Activated CD8-positive, alpha-beta memory T cell treated with anti-CD3 and anti-CD28 coated beads, Interleukin-2, amount 10 ng/mL, durations not matched to agents 7 days and 5 days (primary cell): ENCODE data around the gene TEX261. TPM values are rescaled to one million over a fixed set of nuclear protein-coding genes. Genes with fewer than 3 reads are reported as not detected.
"Not testable (repeated sequence)": the region's sequence is repeated elsewhere in the genome, so short reads cannot be mapped to it uniquely, and the experiment has no call there.

Source experiments
- ATAC-seq: fragments of 150-1000 bp; cut with Tn5 transposase; one replicate; pipeline ENCODE4 v1.10.0; 2021; ENCODE audit warnings: moderate library complexity
- CTCF ChIA-PET: fragments of 350-600 bp; sonication (Branson Sonifier 250); formaldehyde crosslinking; loops from one replicate; lab custom pipeline; 2021; ENCODE audit warnings: antibody characterized with exemption; lab: Charles Lee
- DNase-seq: peaks from one replicate; pipeline ENCODE4 v3.0.0-alpha.2; 2020
- H3K27ac Mint-ChIP-seq: one replicate; pipeline ENCODE4 v1.8.0; 2021; ENCODE audit warnings: mild to moderate bottlenecking, mixed read lengths
- H3K27me3 Mint-ChIP-seq: one replicate; pipeline ENCODE4 v1.8.0; 2021; ENCODE audit warnings: mixed read lengths
- H3K36me3 Mint-ChIP-seq: one replicate; pipeline ENCODE4 v1.8.0; 2021; ENCODE audit warnings: mild to moderate bottlenecking, mixed read lengths
- H3K4me1 Mint-ChIP-seq: one replicate; pipeline ENCODE4 v1.8.0; 2021; ENCODE audit warnings: mixed read lengths
- H3K4me3 Mint-ChIP-seq: one replicate; pipeline ENCODE4 v1.8.0; 2021; ENCODE audit warnings: mild to moderate bottlenecking, moderate library complexity, mixed read lengths
- H3K9me3 Mint-ChIP-seq: one replicate; pipeline ENCODE4 v1.8.0; 2022; ENCODE audit warnings: low read depth, mixed read lengths
- total RNA-seq, 2 experiments: library from RNA; stranded (reverse); gene quantifications; one replicate each; pipeline ENCODE4 v1.2.3, GENCODE V29; 2021

TEX261 gene
- 10 to 100 TPM; 39.2 to 58.1 TPM for total RNA-seq

- no peaks in the 10 kb centered on the region for H3K9me3 Mint-ChIP-seq
These were observed at the start of gene TEX261 for GRCh38 chr2:70994699-70995425. Gene TEX261, minus strand, starts transcription at chr2:70994873. Its CDS starts 116 bp downstream, at chr2:70994757.

DNA sequence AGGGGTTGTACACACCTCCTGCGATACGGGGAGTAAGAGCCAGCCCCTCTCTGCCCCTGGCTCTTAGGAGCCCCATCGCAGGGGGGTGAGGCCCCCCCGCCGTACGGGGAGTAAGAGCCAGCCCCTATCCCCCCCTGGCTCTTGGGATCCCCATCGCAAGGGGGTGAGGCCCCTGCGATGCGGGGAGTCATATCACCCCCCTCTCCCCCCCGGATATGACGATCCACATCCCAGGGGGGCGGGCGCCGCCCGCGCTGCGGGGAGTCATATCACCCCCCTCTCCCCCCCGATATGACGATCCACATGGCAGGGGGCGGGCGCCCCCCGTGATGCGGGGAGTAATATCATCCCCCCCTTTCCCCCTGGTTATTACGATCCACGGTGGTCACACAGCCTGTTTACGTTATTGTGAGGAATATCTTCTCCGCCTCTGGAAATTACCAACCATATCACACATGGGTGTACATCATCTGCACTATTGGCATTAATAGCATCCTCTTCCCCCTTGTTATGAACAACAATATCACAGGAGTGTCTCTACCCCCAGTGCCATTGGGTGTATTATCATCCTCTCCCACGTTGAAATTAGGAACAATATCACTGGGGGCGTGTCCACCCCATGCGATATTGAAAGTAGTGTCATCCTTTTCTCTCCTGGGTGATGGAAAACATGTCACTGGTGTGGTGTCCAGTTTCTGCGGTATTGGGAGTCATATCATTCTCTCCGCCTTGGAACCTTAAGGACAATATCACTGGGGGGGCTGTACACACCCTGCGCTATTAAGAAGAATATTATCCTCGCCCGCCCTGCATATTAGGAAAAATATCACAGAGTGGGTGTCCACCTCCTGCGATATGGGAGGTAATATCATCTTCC lies 49.1 kb upstream of the TEX261 start:
- CTCF ChIA-PET, result no interaction called here

More at GRCh38 chr2:70994699-70995425, at the start of gene TEX261:
- H3K36me3 Mint-ChIP-seq, result peaks cover 6% of the 10 kb centered on the region
- DNase-seq, result peak; percentile 92
- ATAC-seq, result peak; percentile 98
- H3K4me3 Mint-ChIP-seq, result peak within 1 kb of the TSS; percentile 96
- CTCF ChIA-PET, result no interaction called here
- H3K27me3 Mint-ChIP-seq, result no peaks in the 10 kb centered on the region
- H3K27ac Mint-ChIP-seq, result peak within 1 kb of the TSS; percentile 84
- H3K4me1 Mint-ChIP-seq, result peaks cover 38% of the 10 kb centered on the region

GRCh38 chr2:71042287-71042686 lies 47.6 kb upstream of the TEX261 start:
- CTCF ChIA-PET, result no interaction called here
- ATAC-seq (no peak), DNase-seq (no peak)
- Mint-ChIP-seq H3K36me3 (no peaks in the 10 kb centered on the region), H3K4me3 (no peak overlapping the region), H3K27me3 (peaks cover 12% of the 10 kb centered on the region), H3K27ac (no peak overlapping the region), H3K4me1 (no peaks in the 10 kb centered on the region), H3K9me3 (no peaks in the 10 kb centered on the region)

More for the DNA sequence above, 49.1 kb upstream of the TEX261 start:
- Mint-ChIP-seq H3K27ac (no peak overlapping the region), H3K4me3 (no peak overlapping the region), H3K36me3 (no peaks in the 10 kb centered on the region), H3K9me3 (no peaks in the 10 kb centered on the region), H3K4me1 (no peaks in the 10 kb centered on the region), H3K27me3 (no peaks in the 10 kb centered on the region)
- DNase-seq (no peak), ATAC-seq (peak; percentile 20)

GRCh38 chr2:71036296-71036695 lies 41.6 kb upstream of the TEX261 start:
- ATAC-seq, H3K4me3 Mint-ChIP-seq, CTCF ChIA-PET, H3K4me1 Mint-ChIP-seq, H3K27ac Mint-ChIP-seq, DNase-seq, H3K9me3 Mint-ChIP-seq, H3K36me3 Mint-ChIP-seq: not testable (repeated sequence)
- H3K27me3 Mint-ChIP-seq, result peaks cover 38% of the 10 kb centered on the region

- H3K27me3 Mint-ChIP-seq, ATAC-seq, H3K4me3 Mint-ChIP-seq, H3K27ac Mint-ChIP-seq, H3K9me3 Mint-ChIP-seq, H3K36me3 Mint-ChIP-seq: not testable (repeated sequence)
- CTCF ChIA-PET, result interaction anchor here (1.2 to 1.4 kb wide), 4 partner anchors 22 to 131 kb away, joined by 3 to 5 read pairs (median 4); no protein-coding TSS in a partner anchor
- DNase-seq, result peak; percentile 73
- peaks cover 11% of the 10 kb centered on the region for H3K4me1 Mint-ChIP-seq
These were observed 29.0 kb upstream of the TEX261 start for GRCh38 chr2:71023553-71024243.

DNA sequence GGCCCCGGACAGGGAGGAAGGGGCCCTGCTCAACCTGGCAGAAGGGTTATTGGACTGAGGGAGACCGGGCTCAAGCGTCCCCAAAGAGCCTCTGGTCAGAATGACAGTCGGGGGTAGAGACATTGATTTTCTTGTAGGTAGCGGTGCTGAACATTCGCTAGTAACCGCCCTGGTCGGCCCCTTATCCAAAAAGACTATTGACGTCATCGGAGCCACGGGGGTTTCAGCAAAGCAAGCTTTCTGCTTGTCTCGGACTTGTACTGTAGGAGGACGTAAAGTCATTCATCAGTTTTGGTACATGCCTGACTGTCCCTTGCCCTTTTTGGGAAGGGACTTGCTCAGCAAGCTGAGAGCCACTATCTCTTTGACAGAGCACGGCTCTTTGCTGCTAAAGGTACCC lies 26.7 kb upstream of the TEX261 start:
- CTCF ChIA-PET, result interaction anchor here (1.6 kb wide), 1 partner anchor 19 kb away, joined by 4 read pairs; no protein-coding TSS in a partner anchor
- H3K27ac Mint-ChIP-seq, DNase-seq, H3K9me3 Mint-ChIP-seq, H3K36me3 Mint-ChIP-seq, H3K4me3 Mint-ChIP-seq, ATAC-seq, H3K27me3 Mint-ChIP-seq: not testable (repeated sequence)
- peaks cover 11% of the 10 kb centered on the region for H3K4me1 Mint-ChIP-seq

- not testable (repeated sequence) for H3K36me3 Mint-ChIP-seq, H3K4me3 Mint-ChIP-seq, H3K9me3 Mint-ChIP-seq, ATAC-seq, DNase-seq, H3K27me3 Mint-ChIP-seq, H3K27ac Mint-ChIP-seq
- CTCF ChIA-PET, result interaction anchor here (0.7 to 1.6 kb wide), 2 partner anchors 17 to 19 kb away, joined by 4 to 6 read pairs; no protein-coding TSS in a partner anchor
- peaks cover 11% of the 10 kb centered on the region for H3K4me1 Mint-ChIP-seq
These were observed 25.3 kb upstream of the TEX261 start for GRCh38 chr2:71019989-71020388.

DNA sequence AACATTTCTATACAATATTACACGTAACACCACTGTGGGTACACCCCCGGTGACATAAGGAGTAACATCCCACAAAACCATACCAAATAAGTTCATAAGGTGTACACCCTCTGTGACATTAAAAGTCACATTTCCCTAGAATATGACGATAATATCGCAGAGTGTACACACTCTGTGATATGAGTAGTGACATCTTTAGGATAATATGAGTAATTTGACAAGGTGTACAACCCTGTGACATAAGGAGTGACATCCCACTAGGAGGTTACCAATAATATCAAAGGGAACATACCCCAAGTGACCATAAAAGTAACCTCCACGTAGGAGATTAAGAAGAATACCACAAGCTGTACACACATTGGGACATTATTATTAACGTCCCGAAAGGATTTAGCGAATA lies 24.0 kb upstream of the TEX261 start:
- H3K27me3 Mint-ChIP-seq, result no peaks in the 10 kb centered on the region
- peaks cover 6% of the 10 kb centered on the region for H3K4me1 Mint-ChIP-seq
- no peak overlapping the region for H3K27ac Mint-ChIP-seq
- no peak overlapping the region for H3K4me3 Mint-ChIP-seq
- ATAC-seq, result no peak
- DNase-seq, result no peak
- no peaks in the 10 kb centered on the region for H3K9me3 Mint-ChIP-seq
- CTCF ChIA-PET, result no interaction called here
- no peaks in the 10 kb centered on the region for H3K36me3 Mint-ChIP-seq

DNA sequence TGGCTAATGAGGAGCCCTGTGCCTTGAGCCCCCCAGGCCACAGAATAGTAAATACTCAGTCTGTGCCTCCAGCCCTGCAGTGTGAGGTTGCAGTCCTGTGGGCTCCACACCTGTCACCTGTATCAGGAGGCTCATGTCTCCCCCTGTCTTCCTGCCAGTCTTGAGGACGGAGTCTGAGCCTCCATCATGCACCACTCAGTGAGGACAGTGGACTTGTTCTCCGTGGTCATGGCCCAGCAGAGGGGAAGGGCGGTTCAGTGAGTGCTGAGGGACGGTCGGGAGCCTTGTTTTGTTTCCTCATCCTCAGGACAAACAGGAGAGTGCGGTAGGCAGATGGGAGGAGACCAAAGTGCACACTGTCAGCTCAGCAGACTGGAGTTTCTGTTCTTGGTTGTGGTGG lies 17.1 kb upstream of the TEX261 start:
- H3K4me3 Mint-ChIP-seq, DNase-seq, ATAC-seq, H3K36me3 Mint-ChIP-seq, H3K4me1 Mint-ChIP-seq, CTCF ChIA-PET, H3K9me3 Mint-ChIP-seq, H3K27ac Mint-ChIP-seq: not testable (repeated sequence)
- H3K27me3 Mint-ChIP-seq, result peaks cover 16% of the 10 kb centered on the region

GRCh38 chr2:71008342-71008741 lies 13.7 kb upstream of the TEX261 start:
- Mint-ChIP-seq H3K4me1 (no peaks in the 10 kb centered on the region), H3K9me3 (no peaks in the 10 kb centered on the region), H3K36me3 (no peaks in the 10 kb centered on the region), H3K27ac (no peak overlapping the region), H3K27me3 (peaks cover 16% of the 10 kb centered on the region), H3K4me3 (no peak overlapping the region)
- CTCF ChIA-PET, result interaction anchor here (1.0 kb wide), 1 partner anchor 24 kb away, joined by 3 read pairs; no protein-coding TSS in a partner anchor
- ATAC-seq (no peak), DNase-seq (no peak)

DNA sequence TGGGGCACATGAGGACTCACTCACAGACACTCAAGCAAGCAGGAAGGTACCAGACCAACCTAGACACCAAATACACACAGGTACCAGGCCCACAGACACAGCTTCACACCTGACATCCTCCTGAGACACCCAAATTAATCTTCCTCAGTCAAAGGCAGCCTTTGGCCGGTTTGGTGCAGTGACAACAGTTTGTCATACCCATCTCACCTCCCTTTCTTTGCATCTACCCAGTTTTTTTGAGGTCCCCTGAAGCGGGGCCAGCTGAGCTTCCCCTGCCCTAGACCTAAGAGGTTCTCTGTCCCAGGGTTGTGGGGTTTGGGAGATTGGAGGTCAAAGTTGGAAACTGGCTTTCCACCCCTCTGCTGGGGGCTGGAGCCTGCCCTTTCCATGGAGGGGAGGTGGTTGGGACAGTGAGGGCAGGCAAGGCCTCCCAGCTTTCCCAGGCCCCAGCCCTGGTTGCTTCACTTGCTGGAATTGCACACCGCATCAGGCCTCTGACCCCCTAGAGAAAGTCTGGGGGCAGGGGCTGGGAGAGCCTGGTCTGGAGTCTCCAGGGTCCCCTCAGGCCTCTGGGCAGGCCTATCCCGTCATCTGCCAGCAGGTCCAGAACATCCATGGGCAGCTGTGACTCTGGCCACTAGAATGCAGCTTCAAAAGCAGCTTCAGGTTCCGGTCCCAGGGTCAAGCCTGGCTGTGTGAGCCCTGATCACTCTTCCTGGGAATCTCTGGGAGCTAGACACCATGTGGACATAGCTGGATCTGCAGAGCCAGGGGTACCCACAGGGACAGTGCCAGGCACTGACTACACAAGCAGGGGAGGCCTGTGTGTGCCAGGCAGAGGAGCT lies 12.5 kb upstream of the TEX261 start:
- no peaks in the 10 kb centered on the region for H3K4me1 Mint-ChIP-seq
- H3K27me3 Mint-ChIP-seq, result peaks cover 16% of the 10 kb centered on the region
- DNase-seq (no peak), ATAC-seq (no peak)
- CTCF ChIA-PET, result interaction anchor here (1.0 to 1.3 kb wide), 3 partner anchors 18 to 43 kb away, joined by 3 read pairs; no protein-coding TSS in a partner anchor
- H3K36me3 Mint-ChIP-seq, result no peaks in the 10 kb centered on the region
- no peak overlapping the region for H3K4me3 Mint-ChIP-seq
- no peaks in the 10 kb centered on the region for H3K9me3 Mint-ChIP-seq
- no peak overlapping the region for H3K27ac Mint-ChIP-seq

GRCh38 chr2:71006323-71006722 lies 11.7 kb upstream of the TEX261 start:
- no peaks in the 10 kb centered on the region for H3K36me3 Mint-ChIP-seq
- peaks cover 12% of the 10 kb centered on the region for H3K27me3 Mint-ChIP-seq
- no peak overlapping the region for H3K27ac Mint-ChIP-seq
- peaks cover 3% of the 10 kb centered on the region for H3K4me1 Mint-ChIP-seq
- H3K9me3 Mint-ChIP-seq, result no peaks in the 10 kb centered on the region
- H3K4me3 Mint-ChIP-seq, result no peak overlapping the region
- ATAC-seq (no peak), DNase-seq (no peak)
- CTCF ChIA-PET, result interaction anchor here (1.3 kb wide), 1 partner anchor 17 kb away, joined by 3 read pairs; no protein-coding TSS in a partner anchor
